ENCODE data around the gene MMS19. TPM values are rescaled to one million over a fixed set of nuclear protein-coding genes. Genes with fewer than 3 reads are reported as not detected.

MMS19 gene
- total RNA-seq, 1 donor from 2014 or later = 88.7 TPM

GRCh38 chr10:97511711-97512440 is 13.7 kb upstream of the MMS19 start:
- peaks cover 8% of the 10 kb centered on the region for H3K4me1 Mint-ChIP-seq
- H3K27ac Mint-ChIP-seq (ENCODE audit: unreplicated experiment) = no peak overlapping the region
- no peaks in the 10 kb centered on the region for H3K27me3 Mint-ChIP-seq (ENCODE audit: low read depth)
- H3K4me3 Mint-ChIP-seq = no peak overlapping the region
- TF ChIP-seq, protein P1, sequence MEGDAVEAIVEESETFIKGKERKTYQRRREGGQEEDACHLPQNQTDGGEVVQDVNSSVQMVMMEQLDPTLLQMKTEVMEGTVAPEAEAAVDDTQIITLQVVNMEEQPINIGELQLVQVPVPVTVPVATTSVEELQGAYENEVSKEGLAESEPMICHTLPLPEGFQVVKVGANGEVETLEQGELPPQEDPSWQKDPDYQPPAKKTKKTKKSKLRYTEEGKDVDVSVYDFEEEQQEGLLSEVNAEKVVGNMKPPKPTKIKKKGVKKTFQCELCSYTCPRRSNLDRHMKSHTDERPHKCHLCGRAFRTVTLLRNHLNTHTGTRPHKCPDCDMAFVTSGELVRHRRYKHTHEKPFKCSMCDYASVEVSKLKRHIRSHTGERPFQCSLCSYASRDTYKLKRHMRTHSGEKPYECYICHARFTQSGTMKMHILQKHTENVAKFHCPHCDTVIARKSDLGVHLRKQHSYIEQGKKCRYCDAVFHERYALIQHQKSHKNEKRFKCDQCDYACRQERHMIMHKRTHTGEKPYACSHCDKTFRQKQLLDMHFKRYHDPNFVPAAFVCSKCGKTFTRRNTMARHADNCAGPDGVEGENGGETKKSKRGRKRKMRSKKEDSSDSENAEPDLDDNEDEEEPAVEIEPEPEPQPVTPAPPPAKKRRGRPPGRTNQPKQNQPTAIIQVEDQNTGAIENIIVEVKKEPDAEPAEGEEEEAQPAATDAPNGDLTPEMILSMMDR (conservative IDR thresholded peaks at IDR 0.05) = no peak
- H3K36me3 Mint-ChIP-seq (ENCODE audit: low read depth) = no peaks in the 10 kb centered on the region
- H3K9me3 Mint-ChIP-seq = no peaks in the 10 kb centered on the region
- no peak for DNase-seq (ENCODE audit: low read depth, low spot score)

GRCh38 chr10:97510686-97511085 is 12.5 kb upstream of the MMS19 start:
- no peaks in the 10 kb centered on the region for H3K9me3 Mint-ChIP-seq
- no peaks in the 10 kb centered on the region for H3K27me3 Mint-ChIP-seq (ENCODE audit: low read depth)
- peaks cover 8% of the 10 kb centered on the region for H3K4me1 Mint-ChIP-seq
- DNase-seq (ENCODE audit: low read depth, low spot score) = no peak
- H3K36me3 Mint-ChIP-seq (ENCODE audit: low read depth) = no peaks in the 10 kb centered on the region
- H3K27ac Mint-ChIP-seq (ENCODE audit: unreplicated experiment) = no peak overlapping the region
- no peak overlapping the region for H3K4me3 Mint-ChIP-seq
- TF ChIP-seq, protein P1 (conservative IDR thresholded peaks at IDR 0.05) = no peak

DNA sequence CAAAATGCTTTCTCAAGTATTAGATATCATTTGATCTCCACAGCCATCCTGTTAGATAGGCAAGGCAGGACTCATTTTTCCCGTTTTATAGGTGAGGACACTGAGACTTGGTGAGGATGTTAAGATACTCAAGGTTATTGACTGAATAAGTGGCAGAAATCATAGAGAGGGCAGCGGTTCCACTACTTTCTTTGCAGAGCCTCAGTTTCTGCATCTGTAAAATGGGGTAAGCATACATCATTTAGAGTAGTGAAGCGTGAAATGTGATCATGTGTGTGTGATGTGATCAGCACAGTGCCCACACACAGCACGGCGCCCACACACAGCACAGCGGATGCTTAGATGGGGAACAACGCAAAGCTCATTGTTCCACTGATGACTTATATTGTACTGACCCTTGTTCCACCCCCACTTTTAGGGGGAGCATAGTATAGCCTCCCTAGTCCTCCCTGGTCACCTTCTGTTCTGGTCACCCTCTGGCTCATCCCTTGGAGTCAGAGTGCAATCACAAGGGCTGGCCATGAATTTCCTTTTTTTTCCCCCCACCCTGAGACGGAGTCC is 11.0 kb upstream of the MMS19 start:
- DNase-seq (ENCODE audit: low read depth, low spot score) = no peak
- Mint-ChIP-seq H3K9me3 (no peaks in the 10 kb centered on the region), H3K27ac (ENCODE audit: unreplicated experiment) (no peak overlapping the region), H3K4me1 (no peaks in the 10 kb centered on the region), H3K4me3 (no peak overlapping the region), H3K36me3 (ENCODE audit: low read depth) (no peaks in the 10 kb centered on the region), H3K27me3 (ENCODE audit: low read depth) (no peaks in the 10 kb centered on the region)
- TF ChIP-seq, protein P1 (conservative IDR thresholded peaks at IDR 0.05) = no peak

GRCh38 chr10:97508342-97508741 is 10.1 kb upstream of the MMS19 start:
- Mint-ChIP-seq H3K27ac (ENCODE audit: unreplicated experiment) (no peak overlapping the region), H3K27me3 (ENCODE audit: low read depth) (no peaks in the 10 kb centered on the region), H3K36me3 (ENCODE audit: low read depth) (no peaks in the 10 kb centered on the region), H3K4me3 (no peak overlapping the region), H3K9me3 (no peaks in the 10 kb centered on the region), H3K4me1 (no peaks in the 10 kb centered on the region)
- no peak for DNase-seq (ENCODE audit: low read depth, low spot score)
- TF ChIP-seq, protein P1 (conservative IDR thresholded peaks at IDR 0.05) = no peak

GRCh38 chr10:97506199-97506991 is 8.2 kb upstream of the MMS19 start:
- Mint-ChIP-seq H3K27me3 (ENCODE audit: low read depth) (peaks cover 12% of the 10 kb centered on the region), H3K4me1 (no peaks in the 10 kb centered on the region), H3K36me3 (ENCODE audit: low read depth) (no peaks in the 10 kb centered on the region), H3K27ac (ENCODE audit: unreplicated experiment) (no peak overlapping the region), H3K9me3 (no peaks in the 10 kb centered on the region), H3K4me3 (no peak overlapping the region)
- DNase-seq (ENCODE audit: low read depth, low spot score) = no peak
- TF ChIP-seq, protein P1 (conservative IDR thresholded peaks at IDR 0.05) = no peak

Data from neural crest cell (in vitro differentiated cells).